SIG-M5 treated with dmso at 0.1 percent for 504 hours (cell line): ENCODE results near the gene ZNF469.
A peak's percentile ranks its signal among the peaks of the same experiment; 100 is the strongest.
"Not testable (repeated sequence)": the region's sequence is repeated elsewhere in the genome, so short reads cannot be mapped to it uniquely, and the experiment has no call there.

Source experiments
- DNase-seq: peaks from one replicate; lab custom pipeline; 2025; ENCODE audit not compliant: unreplicated experiment; lab: John Stamatoyannopoulos, UW

The ZNF469 gene

DNA sequence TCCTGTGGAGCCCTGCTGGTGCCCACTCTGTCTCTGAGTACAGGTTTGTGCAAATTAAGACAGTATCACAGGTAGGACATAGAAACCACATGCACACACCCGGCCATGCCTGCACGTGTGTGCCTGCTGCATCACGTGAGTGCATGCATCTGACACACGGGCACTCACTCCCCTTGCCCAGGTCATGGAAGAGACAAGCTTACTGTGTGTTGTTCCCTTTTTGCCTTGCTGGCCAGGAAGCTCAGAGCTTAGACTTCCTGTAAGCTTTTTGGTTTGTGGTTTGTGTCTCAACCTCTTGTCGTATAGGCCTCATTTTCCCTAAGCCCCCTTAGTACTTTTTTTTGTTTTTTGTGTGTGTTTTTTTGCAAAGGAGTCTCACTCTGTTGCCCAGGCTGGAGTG is 25.0 kb downstream of the ZNF469 start:
- DNase-seq = peak; percentile 65

DNA sequence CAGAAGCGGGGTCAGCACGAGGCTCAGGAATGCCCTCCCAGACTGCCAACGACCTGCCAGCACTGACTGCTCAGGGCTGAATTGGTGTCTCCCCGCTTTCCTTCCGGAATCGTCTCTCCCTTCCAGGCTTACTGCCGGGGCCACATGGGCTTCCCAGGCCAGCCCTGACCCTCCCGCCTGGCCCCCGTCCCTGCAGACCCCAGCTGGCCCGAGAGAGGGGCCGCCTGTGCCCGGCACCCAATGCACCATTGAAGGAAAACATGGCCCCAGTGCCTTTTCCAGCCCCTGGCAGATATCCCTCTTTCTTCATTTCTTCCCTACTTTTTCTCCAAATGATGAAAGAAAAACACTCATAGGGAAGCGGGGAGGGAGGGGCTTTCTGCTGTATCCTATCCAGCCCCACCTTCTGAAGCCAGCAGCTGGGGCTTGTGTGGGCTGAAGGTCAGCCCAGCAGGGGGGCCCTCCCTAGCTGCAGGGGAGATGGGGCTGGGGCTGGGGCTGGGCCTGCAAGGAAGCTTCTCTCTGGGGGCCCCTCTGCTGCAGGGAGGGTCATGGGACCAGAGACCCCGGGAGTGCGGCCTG is 25.9 kb downstream of the ZNF469 start:
- no peak for DNase-seq

DNA sequence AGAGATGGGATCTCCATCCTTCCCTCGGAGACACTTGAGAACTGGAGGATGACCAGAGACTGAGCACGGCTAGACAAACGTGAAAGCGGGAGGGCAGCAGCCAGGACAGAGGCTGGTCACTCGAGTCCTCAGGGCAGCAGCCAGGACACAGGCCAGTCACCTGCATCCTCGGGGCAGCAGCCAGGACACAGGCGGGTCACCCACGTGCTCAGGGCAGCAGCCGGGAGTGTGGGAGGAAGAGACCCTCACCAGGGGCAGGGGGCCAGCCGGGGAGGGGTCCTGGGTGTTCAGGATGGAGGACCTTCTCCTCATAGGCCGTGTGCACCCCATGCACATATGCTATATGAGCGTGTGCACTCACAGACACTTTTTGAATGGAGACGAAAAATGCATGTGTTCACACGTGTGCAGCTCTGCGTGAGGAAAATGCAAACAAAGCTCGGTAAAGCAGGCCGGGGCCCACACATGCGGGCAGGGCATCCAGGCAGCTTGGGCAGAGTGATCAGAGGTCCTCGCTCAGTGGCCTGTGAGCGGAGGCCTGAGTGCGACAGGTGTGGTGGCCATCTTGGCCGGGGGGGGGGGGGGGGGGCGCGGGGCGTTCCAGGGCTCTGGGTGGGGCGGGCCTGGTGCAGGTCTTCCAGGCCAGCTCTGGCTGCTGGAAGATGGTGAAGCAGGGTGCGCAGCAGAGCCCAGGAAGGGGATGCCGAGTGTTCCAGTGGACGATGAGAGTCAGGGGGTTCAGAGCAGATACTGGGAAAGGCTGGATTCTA is 26.7 kb downstream of the ZNF469 start:
- no peak for DNase-seq

DNA sequence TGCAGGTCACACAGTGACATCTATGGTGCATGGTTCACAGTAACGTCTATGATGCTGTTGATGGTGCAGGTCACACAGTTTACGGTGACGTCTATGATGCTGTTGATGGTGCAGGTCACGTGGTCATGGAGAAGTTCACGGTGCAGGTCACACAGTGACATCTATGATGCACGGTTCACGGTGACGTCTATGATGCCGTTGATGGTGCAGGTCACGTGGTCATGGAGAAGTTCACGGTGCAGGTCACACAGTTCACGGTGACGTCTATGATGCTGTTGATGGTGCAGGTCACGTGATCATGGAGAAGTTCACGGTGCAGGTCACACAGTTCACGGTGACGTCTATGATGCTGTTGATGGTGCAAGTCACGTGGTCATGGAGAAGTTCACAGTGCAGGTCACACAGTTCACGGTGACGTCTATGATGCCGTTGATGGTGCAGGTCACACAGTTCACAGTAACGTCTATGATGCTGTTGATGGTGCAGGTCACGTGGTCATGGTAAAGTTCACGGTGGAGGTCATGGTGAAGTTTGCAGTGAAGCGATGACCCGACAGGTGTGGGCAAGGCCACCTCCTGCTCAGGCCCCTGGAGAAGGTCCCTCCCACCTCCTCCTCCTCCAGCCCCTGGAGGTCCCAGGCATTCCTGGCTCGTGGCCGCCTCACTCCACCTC is 27.7 kb downstream of the ZNF469 start:
- DNase-seq = not testable (repeated sequence)

DNA sequence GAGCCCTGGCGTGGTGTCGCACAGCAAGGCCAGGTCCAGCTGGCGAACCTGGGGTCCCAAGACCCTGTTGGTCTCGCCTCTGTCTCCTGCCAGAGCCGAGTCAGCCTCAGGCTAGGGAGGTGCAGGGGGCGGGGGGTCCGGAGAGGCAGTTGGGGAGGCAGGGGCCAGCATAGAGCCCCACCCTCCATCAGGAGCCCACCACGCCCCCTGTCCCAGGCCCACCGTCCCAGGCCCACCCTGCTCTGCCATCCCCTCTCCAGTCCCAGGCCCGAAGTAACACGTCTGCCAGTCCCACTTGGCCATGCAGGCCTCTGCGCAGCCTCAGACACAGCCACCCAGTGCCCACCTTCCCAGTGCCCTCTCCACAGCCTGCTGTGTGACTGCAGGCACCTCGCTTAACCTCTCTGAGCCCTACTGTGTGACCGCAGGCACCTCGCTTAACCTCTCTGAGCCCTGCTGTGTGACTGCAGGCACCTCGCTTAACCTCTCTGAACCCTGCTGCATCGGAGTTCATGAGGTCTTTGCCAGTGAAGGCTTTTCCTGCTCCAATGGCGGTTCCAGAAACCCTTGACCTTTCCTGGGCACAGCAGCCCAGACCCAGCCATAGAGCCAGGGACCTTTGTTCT is 29.3 kb downstream of the ZNF469 start:
- DNase-seq = no peak

DNA sequence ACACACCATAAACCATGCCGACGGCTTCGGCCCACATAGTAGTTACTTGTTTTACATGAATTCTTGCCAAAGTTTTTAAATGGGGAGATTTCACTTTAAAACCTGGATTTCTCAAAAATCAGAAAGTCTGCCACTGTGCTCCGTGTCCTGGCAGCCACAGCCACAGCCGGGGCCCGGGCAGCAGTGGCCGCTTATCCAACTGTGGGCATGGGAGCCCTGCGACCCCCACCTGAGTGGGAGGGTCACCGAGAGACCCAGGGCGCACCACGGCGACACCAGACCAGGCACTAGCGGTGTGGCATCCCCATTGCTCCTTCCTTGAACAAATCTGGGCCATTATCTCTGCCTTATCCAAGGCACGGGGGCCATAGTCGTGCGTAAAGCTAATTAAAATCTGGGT is 30.0 kb downstream of the ZNF469 start:
- no peak for DNase-seq

DNA sequence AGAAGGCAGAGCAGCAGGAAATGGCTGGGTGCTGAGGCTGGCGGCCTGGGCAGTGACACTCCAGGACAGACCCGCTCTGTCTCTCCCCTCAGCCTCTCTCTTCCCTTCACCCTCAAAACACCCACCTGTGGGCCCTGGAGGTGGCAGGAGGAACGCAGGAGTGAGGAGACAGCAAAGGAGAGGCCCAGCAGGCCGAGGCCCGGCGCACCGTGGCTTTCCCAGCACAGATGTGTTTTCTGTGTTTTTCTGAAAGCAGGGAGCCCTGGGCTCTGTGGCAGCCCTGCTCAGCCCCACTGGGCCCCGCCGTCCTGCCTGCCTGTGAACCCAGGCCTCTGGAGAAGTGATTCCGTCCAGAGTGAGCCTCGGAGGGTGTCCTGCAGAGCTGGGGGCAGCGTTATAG is 30.5 kb downstream of the ZNF469 start:
- DNase-seq = no peak

DNA sequence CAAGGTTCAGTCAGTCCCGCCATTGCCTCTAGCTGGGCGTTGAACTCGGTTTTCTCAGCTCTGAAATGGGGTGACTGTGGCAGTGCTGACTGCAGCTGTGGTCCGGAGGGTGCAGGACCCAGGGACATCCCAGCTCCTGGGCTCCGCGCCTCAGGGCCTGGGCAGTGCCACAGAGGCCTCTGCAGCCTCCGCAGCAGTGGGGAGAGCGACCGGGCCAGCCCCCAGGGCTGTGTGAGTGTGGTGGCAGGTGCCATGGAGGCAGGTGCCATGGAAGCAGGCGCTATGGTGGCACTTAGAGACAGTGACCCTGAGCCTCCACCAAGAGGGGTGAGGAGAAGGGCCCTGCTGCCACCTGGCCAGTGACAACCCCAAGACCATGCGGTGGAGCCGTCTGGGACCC is 30.9 kb downstream of the ZNF469 start:
- no peak for DNase-seq

DNA sequence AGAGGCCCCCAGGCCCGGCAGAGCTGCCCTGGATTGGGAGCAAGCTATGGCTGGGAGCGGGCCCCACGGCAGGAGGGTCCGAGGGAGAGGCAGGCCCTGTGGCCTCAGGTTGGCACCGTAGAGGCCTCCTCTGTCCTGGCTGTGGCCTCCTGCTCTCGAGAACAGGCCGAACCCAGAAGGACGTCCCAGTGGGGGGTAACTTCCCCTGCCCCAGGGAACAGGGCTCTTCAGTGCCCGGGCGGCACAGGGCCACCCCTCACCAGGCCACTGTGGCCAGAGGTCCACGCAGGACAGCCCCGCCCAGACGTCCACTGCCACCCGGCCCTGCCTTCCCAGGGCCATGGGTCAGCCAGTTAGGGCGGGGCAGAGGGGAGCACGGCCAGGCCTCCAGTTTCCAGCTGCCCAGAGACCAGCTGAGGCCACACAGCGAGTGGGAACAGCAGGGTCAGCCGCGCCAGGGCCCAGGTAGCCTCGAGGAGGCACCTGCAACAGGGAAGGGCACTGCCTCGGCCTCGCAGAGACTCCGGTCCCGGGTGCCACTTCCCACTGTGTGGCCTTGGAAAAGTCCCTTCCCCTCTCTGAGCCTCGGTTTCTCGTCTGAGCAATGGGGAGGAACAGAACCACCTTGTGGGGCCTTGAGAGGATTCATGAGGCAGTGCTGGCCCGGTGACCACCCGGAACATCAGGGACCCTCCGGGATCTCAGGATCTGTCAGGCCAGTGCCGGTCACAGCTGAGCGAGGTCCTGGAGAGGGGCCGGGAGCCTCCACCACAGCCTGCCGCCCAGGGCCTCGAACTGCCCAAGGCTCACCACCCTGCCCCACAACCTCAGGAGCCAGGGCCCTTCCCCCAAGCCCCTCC is 32.0 kb downstream of the ZNF469 start:
- DNase-seq = no peak

DNA sequence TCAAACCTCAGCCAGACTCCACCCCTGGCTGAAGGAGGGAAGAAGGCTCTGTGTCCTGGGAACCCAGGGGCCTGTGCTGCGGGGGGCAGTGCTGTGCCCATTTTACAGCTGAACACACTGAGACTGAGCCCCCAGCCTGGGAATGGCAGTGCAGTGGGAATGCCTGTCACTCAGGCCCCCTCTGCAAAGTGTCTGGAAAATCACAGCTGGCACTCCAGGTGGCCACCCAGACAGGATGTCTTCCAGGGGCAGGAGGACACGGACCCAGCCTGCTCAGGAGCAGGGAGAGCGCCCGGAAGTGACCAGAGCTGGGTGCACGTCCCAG is 32.6 kb downstream of the ZNF469 start:
- DNase-seq = no peak

DNA sequence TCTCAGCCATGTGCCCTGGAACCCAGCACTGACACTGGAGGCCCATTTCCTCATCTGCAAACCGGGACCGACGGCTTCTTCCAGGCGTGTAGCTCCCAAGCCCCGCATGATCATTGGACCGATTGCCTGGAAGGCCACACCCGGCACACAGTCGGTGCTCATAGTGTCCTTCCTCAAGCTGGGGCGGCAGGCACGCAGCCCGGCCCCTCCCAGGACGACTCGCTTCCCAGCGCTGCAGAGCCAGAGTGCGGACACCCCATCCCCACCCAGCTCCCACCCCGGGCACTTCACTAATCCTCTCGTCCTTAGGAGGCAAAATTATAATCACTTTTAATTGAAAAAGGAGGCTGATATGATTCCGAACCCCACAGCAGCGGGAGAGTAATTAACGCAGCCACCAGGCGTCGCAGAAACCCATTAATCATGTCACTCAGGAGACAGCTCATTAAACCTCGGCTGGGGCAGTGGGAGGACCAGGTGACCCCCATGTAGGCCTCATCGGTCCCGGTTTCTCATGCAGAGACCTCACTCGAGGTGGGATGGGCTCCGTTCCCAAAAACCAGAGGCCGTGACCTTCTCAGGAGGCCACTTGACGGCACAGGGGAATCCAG is 33.1 kb downstream of the ZNF469 start:
- DNase-seq = no peak

DNA sequence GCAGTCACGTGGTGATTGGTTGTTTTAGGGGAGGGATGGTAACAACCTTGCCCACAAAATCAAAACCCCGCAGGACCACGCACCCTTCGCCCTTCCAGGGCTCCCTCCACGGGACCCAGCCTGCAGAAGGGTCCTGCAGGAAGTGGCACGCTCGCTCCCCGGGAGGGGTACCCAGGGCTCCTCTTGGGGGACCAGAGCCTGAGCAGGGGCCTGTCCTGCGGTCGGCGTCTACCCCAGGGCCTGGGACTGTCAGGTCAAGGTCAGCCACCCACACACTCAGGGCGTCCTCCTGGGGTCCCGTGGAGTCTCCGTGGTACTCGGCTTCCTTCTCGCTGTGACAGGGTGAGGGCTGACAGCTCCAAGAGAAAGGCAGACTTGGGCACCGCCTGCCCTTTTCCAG is 33.9 kb downstream of the ZNF469 start:
- no peak for DNase-seq

DNA sequence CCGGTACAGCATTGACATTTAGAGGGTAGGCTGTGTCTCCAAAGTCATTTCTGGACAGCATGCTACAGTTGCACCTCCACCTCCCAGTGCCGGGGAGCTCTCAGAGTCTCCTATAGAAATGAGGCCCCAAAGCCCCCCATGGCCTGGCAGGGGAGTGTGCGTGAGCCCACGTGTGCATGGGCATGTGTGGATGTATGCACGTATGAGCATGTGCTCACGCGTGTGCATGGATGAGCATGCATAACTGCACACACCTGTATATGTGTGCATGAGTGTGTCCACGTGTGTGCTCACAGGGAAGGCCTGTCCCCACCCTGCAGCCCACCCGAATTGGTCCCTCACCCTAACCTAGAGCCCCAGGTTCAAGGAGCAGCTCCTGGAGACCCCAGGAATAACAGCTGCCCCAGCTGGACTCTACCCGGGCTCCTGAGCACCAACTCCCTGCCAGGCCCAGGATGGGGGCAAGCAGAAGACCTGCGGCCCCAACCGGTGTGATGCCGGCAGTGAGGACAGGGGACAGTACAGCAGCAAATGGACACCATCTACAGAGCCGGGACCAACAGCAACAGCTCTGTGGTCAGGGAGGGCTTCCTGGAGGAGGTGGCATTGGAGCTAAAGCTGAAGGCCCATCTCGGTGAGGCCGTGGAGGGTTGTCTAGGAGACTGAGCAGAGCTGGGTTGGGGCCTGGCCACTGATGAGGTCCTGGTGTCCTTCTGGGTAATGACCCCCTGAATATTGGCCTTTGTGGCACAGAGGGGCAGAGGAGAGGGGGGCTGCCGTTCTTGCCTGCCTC is 35.1 kb downstream of the ZNF469 start:
- DNase-seq = no peak

DNA sequence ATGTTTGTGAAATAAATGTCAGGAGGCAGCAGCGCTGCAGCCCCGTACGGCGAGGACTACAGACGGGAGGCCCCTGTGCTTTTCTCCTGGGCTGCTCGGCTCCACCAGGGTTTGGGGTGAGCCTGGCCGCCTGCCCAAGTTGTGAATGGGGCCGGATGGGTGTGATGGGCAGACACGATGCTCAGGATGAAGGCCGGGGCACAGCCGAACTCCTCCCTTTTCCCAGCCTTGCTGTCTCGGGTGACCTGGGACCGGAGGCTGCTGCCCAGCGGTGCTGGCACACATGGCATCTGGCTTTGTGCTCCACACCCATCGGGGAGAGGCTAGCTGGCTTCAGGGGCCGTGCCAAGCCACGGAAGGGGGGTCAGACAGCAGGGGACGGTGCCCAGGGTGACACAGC is 36.1 kb downstream of the ZNF469 start:
- DNase-seq = no peak

DNA sequence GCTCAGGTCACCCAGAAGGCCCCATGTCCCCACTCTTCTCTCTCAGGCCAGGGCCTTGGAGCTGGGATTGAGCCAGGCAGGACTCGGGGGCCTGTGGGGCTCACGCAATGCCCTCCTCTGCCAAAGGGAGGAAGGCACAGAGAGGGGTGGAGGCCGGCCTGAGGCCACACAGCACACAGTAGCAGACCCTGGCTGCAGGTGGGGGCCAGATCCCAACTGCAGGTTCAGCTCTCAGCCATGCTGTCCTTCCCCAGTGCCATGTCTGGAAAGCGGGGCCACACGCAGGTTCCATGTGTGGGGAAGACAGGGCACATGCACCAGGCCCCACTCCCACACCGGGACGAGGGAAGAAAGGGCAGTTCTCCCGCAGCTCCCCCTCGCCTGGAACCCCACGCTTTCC is 37.0 kb downstream of the ZNF469 start:
- no peak for DNase-seq

DNA sequence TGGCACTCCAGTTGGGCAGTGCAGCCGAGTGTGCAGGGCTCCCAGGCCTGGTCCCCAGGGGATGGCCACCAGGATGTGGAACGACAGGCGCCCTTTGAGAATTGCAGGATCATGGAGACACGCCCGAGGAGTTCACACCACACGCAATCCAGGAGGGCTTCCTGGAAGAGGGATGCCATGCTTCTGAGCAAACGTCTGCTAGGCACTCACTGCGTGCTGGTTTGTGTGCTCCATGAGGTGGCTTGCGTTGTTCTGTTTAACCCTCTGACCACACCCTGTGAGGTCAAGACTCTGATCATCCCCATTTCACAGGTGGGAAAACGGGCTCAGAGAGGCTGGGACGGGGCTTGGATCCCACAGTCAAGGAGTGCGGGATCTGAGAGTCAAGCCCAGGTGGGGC is 37.7 kb downstream of the ZNF469 start:
- DNase-seq = no peak

DNA sequence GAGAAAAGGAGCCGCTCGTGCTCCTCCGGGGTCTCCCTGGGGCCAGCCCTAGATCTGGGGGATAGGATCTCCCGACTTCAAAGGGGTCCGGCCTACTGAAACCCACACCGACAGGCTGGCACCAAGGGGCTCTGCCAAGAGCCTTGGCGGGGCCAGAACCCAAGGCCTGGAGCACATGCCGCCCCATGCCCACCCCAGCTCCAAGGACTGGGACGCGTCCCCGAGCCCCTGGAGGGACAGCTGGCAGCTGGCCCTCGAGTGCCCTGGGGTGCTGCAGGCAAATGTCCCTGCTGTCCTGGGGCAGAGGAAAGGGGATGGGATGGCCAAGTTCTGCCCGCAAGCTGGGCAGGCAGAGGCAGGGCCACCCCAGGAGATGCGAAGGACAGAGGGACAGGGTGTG is 38.5 kb downstream of the ZNF469 start:
- DNase-seq = no peak

DNA sequence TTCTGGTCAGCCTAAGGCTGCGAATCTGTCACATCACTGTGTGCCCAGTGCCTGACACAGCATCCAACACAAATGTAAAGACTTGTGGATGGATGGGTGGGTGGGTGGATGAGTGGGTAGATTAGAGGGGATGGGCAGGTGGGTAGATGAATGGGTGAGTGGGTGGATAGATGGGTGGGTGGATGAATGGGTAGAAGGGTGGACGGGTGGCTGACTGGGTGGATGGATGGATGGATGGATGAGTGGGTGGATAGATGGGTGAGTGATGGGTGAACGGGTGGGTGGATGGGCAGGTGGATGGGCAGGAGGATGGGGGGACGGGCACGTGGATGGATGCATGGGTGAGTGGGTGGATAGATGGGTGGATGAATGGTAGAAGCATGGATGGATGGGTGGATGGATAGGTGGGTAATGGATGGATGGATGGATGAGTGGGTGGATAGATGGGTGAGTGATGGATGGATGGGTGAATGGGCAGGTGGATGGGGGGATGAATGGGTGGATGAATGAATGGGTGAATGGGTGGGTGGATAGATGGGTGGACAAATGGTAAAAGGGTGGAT is 39.2 kb downstream of the ZNF469 start:
- DNase-seq = no peak

DNA sequence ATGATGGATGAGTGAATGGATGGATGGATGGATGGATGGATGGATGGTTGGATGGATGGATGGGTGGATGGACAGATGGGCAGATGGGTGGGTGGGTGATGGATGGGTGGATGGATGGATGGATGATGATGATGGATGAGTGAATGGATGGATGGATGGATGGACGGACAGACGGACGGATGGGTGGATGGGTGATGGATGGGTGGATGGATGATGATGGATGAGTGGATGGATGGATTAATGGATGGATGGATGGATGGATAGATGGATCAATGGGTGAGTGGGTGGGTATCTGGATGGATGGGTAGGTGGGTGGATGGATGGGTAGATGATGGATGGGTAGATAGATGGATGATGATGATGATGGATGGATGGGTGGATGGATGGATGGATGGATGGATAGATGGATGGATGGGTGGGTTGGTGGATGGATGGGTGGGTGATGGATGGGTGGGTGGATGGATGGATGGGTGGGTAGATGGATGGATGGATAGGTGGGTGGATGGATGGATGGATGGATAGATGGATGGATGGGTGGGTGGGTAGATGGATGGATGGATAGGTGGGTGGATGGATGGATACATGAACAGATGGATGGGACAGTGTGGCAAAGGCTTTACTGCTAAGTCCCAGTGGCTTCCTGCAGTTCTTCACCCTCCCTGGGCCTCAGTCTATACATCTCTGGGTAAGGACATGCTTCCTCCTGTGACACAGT is 40.1 kb downstream of the ZNF469 start:
- DNase-seq = no peak
